ENCODE measurements around the gene MAOB.

Gene MAOB

DNA sequence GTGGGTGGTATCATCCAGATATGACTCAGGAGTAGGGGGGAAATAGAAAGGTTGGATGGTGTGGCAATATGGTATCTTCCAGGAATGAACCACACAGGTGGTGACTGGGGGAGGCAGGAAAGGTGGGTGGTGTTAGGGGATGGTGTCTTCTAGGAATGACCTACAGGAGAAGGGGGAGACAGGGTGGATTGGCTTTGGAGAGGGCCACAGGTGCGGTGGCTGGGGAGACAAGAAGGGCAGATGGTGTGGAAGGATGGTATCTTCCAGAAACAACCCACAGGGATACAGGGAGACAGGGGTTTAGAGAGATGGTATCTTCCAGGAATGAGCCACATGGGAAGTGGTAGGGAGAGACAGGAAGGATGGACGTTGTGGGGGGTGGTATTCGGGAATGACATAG, 162.2 kb downstream of the MAOB start:
- no peaks in the 10 kb centered on the region for H3K27me3 ChIP-seq (ENCODE audit: control insufficient read depth, insufficient read depth, low read length, poor library complexity, severe bottlenecking)
- H3K9me3 ChIP-seq (ENCODE audit: control insufficient read depth, low read length): no peaks in the 10 kb centered on the region
- WGBS, 2 experiments: 84 to 89% methylated on average over 3 of the region's 3 CpGs
- H3K4me1 ChIP-seq (ENCODE audit: control insufficient read depth, insufficient read depth, low read length): no peaks in the 10 kb centered on the region
- H3K4me3 ChIP-seq (ENCODE audit: insufficient read depth, low read depth, low read length): no peak overlapping the region
- H3K36me3 ChIP-seq (ENCODE audit: control insufficient read depth, insufficient read depth, low read length): no peaks in the 10 kb centered on the region
- no peak overlapping the region for H3K27ac ChIP-seq (ENCODE audit: insufficient read depth, low read depth, low read length, poor library complexity, severe bottlenecking)

- H3K4me3 ChIP-seq (ENCODE audit: insufficient read depth, low read depth, low read length): no peak overlapping the region
- no peaks in the 10 kb centered on the region for H3K4me1 ChIP-seq (ENCODE audit: control insufficient read depth, insufficient read depth, low read length)
- no peak overlapping the region for H3K27ac ChIP-seq (ENCODE audit: insufficient read depth, low read depth, low read length, poor library complexity, severe bottlenecking)
- H3K36me3 ChIP-seq (ENCODE audit: control insufficient read depth, insufficient read depth, low read length): no peaks in the 10 kb centered on the region
- H3K27me3 ChIP-seq (ENCODE audit: control insufficient read depth, insufficient read depth, low read length, poor library complexity, severe bottlenecking): no peaks in the 10 kb centered on the region
- 92 to 94% methylated on average over 1 of the region's 1 CpG for WGBS, 2 experiments
- H3K9me3 ChIP-seq (ENCODE audit: control insufficient read depth, low read length): no peaks in the 10 kb centered on the region
Observed at GRCh38 chrX:43718956-43719355, 163.3 kb downstream of the MAOB start.

GRCh38 chrX:43718546-43718945, 163.7 kb downstream of the MAOB start:
- WGBS, 2 experiments: 88 to 95% methylated on average over 6 of the region's 6 CpGs
- H3K9me3 ChIP-seq (ENCODE audit: control insufficient read depth, low read length): no peaks in the 10 kb centered on the region
- no peaks in the 10 kb centered on the region for H3K36me3 ChIP-seq (ENCODE audit: control insufficient read depth, insufficient read depth, low read length)
- no peak overlapping the region for H3K4me3 ChIP-seq (ENCODE audit: insufficient read depth, low read depth, low read length)
- no peaks in the 10 kb centered on the region for H3K4me1 ChIP-seq (ENCODE audit: control insufficient read depth, insufficient read depth, low read length)
- no peak overlapping the region for H3K27ac ChIP-seq (ENCODE audit: insufficient read depth, low read depth, low read length, poor library complexity, severe bottlenecking)
- H3K27me3 ChIP-seq (ENCODE audit: control insufficient read depth, insufficient read depth, low read length, poor library complexity, severe bottlenecking): no peaks in the 10 kb centered on the region

- Histone ChIP-seq H3K27ac (ENCODE audit: insufficient read depth, low read depth, low read length, poor library complexity, severe bottlenecking) (no peak overlapping the region), H3K9me3 (ENCODE audit: control insufficient read depth, low read length) (no peaks in the 10 kb centered on the region), H3K4me3 (ENCODE audit: insufficient read depth, low read depth, low read length) (no peak overlapping the region), H3K4me1 (ENCODE audit: control insufficient read depth, insufficient read depth, low read length) (no peaks in the 10 kb centered on the region), H3K36me3 (ENCODE audit: control insufficient read depth, insufficient read depth, low read length) (no peaks in the 10 kb centered on the region), H3K27me3 (ENCODE audit: control insufficient read depth, insufficient read depth, low read length, poor library complexity, severe bottlenecking) (no peaks in the 10 kb centered on the region)
- WGBS, 2 experiments: 97 to 100% methylated on average over 1 of the region's 1 CpG
Observed at GRCh38 chrX:43718081-43718480, 164.2 kb downstream of the MAOB start.

GRCh38 chrX:43717161-43717560, 165.1 kb downstream of the MAOB start:
- H3K4me1 ChIP-seq (ENCODE audit: control insufficient read depth, insufficient read depth, low read length): no peaks in the 10 kb centered on the region
- H3K4me3 ChIP-seq (ENCODE audit: insufficient read depth, low read depth, low read length): no peak overlapping the region
- no peaks in the 10 kb centered on the region for H3K9me3 ChIP-seq (ENCODE audit: control insufficient read depth, low read length)
- no peaks in the 10 kb centered on the region for H3K27me3 ChIP-seq (ENCODE audit: control insufficient read depth, insufficient read depth, low read length, poor library complexity, severe bottlenecking)
- WGBS, 2 experiments: 79 to 100% methylated on average over 1 of the region's 1 CpG
- no peak overlapping the region for H3K27ac ChIP-seq (ENCODE audit: insufficient read depth, low read depth, low read length, poor library complexity, severe bottlenecking)
- no peaks in the 10 kb centered on the region for H3K36me3 ChIP-seq (ENCODE audit: control insufficient read depth, insufficient read depth, low read length)

GRCh38 chrX:43716696-43717095, 165.6 kb downstream of the MAOB start:
- Histone ChIP-seq H3K27me3 (ENCODE audit: control insufficient read depth, insufficient read depth, low read length, poor library complexity, severe bottlenecking) (no peaks in the 10 kb centered on the region), H3K4me1 (ENCODE audit: control insufficient read depth, insufficient read depth, low read length) (no peaks in the 10 kb centered on the region), H3K4me3 (ENCODE audit: insufficient read depth, low read depth, low read length) (no peak overlapping the region), H3K9me3 (ENCODE audit: control insufficient read depth, low read length) (no peaks in the 10 kb centered on the region), H3K36me3 (ENCODE audit: control insufficient read depth, insufficient read depth, low read length) (no peaks in the 10 kb centered on the region), H3K27ac (ENCODE audit: insufficient read depth, low read depth, low read length, poor library complexity, severe bottlenecking) (no peak overlapping the region)
- WGBS, 2 experiments: 78 to 89% methylated on average over 1 of the region's 1 CpG

Measured in ectodermal cell (in vitro differentiated cells).